Fibroblast of pulmonary artery (primary cell): ENCODE data around the gene FCGR1A.
A peak's percentile ranks its signal among the peaks of the same experiment; 100 is the strongest.
"Not testable (repeated sequence)": the region's sequence is repeated elsewhere in the genome, so short reads cannot be mapped to it uniquely, and the experiment has no call there.

Experiments used
- DNase-seq: peaks from one replicate; pipeline ENCODE4 v3.0.0-alpha.2; 2010; ENCODE audit warnings: low read depth
- H3K4me3 ChIP-seq: replicated peaks from 2 replicates; pipeline ENCODE4 v1.5.1; 2011; ENCODE audit warnings: low read depth, mild to moderate bottlenecking, control low read depth, low read length, moderate library complexity

The FCGR1A gene

DNA sequence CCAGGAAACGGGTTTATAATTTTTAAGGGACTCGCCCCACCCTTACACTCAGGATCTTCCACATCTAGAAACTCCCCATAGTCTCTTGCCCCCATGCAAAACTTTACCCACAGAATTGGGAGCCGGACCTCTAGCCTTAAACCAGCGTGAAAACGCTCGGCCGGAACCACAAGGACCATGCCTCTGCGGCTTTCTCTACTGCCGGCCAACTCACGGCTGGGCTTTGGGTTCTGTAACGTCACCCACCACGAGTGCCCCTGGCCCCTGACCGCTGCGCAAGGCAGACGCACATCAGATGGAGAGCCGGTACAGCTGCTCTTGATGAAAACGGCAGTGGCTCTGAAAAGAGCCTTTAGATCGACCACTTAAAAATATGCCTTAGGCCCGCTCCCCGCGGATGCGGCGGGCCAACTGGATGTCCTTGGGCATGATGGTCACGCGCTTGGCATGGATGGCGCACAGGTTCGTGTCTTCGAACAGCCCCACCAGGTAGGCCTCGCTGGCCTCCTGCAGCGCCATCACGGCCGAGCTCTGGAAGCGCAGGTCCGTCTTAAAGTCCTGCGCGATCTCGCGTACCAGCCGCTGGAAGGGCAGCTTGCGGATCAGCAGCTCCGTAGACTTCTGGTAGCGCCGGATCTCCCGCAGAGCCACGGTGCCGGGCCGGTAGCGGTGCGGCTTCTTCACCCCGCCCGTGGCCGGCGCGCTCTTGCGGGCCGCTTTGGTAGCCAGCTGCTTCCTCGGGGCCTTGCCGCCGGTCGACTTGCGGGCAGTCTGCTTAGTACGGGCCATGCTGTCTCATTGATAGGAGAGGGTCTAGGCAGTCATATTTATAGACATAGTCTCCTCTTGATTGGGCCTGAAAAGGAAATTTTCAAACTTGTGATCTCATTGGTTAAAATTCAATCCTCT, 30.7 kb downstream of the FCGR1A start:
- H3K4me3 ChIP-seq = peak overlapping the region; percentile 57
- DNase-seq = peak; percentile 80

DNA sequence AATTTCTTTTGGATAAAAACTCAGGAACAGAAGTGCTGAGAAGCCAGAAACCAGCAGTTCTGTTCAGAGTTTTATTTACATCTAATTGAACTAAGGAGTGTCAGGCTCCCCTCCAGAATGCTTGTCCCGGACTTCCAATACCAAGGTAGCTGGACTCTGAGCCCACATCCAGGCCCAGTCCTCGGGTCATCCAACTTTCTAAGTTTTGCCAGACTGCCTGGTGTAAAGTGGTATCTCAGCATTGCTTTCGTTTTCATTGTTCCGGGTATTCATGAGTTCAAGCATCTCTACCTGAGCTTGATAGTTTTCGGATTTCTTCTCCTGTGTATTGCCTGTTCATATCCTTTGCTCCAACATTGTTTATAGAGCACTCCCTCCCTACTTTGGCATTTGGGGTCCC, 37.9 kb downstream of the FCGR1A start:
- not testable (repeated sequence) for DNase-seq, H3K4me3 ChIP-seq

GRCh38 chr1:149826555-149826954, 44.1 kb downstream of the FCGR1A start:
- H3K4me3 ChIP-seq, DNase-seq: not testable (repeated sequence)

DNA sequence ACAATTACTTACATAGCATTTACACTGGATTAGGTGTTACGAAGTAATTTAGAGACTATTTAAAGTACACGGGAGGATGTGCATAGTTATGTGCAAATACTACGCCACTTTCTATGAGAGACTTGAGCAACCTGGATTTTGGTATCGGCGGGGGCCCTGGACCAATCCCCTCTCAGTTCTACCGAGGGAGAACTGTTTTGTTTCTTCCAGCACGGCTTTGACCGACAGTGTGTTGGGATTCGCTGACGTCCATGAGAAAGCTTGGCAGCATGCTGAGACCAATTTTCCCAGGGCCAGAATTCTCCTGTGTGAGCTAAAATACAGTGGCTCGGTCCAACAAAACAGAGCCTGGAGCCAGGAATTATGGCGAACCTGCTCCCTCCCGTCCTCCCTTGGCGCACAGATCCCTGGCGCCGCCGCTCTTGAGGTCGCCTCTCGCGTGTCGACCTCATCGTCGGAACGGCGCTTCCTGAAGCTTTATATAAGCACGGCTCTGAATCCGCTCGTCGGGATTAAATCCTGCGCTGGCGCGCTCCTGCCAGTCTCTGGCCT, 49.3 kb downstream of the FCGR1A start:
- not testable (repeated sequence) for H3K4me3 ChIP-seq, DNase-seq

GRCh38 chr1:149832316-149833126, 50.0 kb downstream of the FCGR1A start:
- H3K4me3 ChIP-seq, DNase-seq: not testable (repeated sequence)

DNA sequence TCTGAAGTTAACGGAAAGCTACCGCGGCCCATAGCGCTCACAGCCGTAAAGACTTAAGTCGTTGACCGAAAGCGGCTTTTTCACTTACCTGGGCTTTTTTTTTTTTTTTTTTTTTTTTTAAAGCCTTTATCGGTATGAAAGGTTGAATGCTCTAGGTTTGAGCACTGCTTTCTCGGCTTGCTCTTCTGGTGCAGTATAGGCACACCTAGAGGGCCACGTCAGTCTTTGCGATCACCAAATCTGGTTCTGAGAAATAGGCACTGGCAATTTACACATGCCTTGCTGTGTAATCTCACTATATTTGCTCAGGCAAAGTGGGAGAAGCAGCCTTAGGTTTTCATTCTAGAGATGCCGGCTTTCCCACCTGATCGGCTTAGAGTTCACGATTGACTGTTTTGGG, 50.6 kb downstream of the FCGR1A start:
- H3K4me3 ChIP-seq, DNase-seq: not testable (repeated sequence)

GRCh38 chr1:149841149-149841548, 58.7 kb downstream of the FCGR1A start:
- DNase-seq, H3K4me3 ChIP-seq: not testable (repeated sequence)
